NCI-H146 (cell line): ENCODE data around the gene LRRC27.
"Not testable (repeated sequence)": the region's sequence is repeated elsewhere in the genome, so short reads cannot be mapped to it uniquely, and the experiment has no call there.

Source experiments
- DNase-seq: peaks from one replicate; lab custom pipeline; 2025; lab: John Stamatoyannopoulos, UW

The LRRC27 gene

DNA sequence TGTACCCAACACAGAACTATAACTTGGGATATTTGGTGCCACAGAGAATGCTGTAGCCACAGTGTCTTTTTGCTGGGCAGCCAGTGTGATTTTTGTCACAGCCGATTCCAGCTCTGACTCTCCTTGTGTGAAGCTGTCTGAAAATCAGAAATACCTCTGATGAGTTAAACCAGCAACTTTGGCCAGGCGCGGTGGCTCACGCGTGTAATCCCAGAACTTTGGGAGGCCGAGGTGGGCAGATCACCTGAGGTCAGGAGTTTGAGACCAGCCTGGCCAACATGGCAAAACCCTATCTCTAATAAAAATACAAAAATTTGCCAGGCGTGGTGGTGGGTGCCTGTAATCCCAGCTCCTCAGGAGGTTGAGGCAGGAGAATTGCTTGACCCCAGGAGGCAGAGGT lies 5.9 kb downstream of the LRRC27 start:
- not testable (repeated sequence) for DNase-seq

DNA sequence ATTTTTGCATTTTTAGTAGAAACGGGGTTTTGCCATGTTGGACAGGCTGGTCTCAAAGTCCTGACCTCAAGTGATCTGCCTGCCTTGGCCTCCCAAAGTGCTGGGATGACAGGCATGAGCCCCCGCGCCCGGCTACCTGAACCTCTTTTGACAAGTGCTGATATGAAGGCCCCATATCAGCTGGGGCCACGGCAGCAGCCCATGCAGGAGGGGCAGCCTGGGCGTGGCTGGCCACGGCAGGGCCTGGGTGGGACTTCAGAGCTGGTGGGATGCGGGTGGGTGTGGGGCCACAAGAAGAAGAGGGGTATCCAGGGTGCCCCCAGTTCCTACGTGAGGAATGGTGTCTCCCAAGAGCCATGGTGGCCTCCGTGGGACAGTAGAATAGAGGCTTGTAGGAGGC lies 6.9 kb downstream of the LRRC27 start:
- no peak for DNase-seq

DNA sequence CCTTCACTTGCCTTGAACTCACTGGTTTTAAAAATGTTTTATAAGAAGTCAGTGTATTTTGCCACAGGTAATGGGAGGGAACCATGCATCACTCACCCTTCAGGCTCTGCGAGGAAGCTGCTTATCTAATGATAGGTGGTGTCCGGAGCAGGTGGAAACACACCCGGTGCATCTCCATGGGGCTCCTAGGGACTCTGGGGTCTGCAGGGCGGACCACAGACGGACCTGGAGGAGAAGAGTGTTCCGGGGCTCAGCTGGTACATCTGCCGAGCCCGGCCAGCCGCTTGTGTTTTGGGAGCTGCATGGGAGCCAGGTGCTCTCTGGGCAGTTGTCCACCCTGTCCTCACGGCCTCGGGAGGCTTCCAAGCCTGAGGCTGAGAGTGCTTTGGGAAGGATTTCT lies 7.3 kb downstream of the LRRC27 start:
- no peak for DNase-seq

DNA sequence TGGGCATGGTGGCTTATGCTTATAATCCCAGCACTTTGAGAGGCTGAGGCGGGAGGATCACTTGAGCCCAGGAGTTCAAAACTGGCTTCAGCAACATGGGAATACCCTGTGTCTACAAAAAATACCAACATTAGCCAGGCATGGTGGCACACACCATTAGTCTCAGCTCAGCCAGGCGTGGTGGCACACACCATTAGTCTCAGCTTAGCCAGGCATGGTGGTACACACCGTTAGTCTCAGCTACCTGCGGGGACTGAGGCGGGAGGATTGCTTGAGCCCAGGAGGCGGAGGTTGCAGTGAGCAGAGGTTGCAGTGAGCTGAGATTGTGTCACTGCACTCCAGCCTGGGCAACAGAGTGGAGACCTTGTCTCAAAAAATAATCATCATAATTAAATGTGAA lies 9.0 kb downstream of the LRRC27 start:
- no peak for DNase-seq

DNA sequence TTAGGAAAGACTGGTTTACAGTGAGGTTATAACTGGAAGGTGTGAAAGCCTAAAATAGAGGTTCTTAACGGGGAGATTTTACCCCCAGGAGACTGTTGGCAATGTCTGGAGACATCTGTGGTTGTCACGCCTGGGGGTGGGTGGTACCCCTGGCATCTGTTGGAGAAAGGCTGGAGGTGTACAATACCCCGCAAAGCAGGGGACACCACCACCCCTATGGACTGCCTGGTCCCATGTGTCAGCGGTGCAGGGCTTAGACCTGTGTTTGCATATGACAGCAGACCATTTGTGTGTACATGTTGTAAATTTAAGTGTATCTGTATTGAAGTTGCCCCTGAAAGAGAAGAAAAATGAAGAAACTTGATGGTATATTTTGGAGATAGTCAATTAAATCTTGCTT lies 9.8 kb downstream of the LRRC27 start:
- no peak for DNase-seq

DNA sequence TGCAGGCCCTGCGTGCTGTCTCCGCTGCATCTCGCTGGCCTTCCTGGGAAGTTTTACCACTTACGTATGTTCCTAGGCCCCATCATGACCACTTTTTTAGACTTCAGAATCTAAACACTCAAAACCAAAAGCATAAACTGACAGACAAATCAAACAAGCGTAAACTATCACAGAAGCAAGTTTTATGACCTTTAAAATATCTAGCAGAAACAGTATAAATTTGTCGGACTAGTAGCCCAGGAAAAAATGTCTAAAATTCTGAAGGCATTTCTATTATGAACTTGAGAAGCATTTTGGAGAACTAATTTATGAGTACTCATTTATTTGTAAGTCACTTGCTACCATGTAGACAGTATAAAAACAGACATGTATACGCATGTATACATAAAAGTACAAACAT lies 10.6 kb downstream of the LRRC27 start:
- DNase-seq: no peak

DNA sequence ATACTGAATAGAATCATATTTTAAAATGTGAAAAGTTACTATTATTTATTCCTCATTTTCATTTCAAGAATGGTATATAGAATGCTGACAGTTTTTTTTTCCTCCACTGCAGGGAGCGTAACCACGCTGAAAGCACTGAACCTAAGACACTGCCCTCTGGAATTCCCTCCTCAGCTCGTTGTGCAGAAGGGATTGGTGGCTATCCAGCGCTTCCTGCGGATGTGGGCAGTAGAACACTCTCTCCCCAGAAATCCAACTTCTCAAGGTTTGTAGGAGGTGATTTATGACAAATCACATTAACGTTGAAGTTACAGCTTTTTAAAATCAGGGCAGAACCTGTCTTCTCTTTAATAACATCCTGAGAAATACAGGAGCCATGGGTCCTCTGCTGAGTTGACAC lies 12.4 kb downstream of the LRRC27 start:
- DNase-seq: no peak

DNA sequence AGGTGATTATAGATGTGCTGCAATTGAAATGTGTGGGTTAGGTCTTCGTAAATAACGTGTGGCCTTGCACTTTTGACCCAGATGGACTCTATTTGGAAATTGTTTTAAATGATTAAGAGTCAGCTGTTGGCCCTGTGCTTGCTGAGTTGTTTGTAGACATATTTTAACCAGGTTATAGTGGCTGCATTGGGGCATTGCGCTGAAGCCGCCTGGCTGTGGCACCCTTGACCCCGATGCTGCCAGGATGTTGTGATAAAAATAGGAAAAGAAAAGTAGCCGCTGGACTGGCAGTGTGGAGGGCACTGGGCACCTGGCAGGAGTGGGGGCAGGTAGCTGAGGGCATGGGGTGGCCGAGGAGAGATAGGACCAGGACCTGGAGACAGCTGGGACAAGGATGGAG lies 13.4 kb downstream of the LRRC27 start:
- DNase-seq: no peak

DNA sequence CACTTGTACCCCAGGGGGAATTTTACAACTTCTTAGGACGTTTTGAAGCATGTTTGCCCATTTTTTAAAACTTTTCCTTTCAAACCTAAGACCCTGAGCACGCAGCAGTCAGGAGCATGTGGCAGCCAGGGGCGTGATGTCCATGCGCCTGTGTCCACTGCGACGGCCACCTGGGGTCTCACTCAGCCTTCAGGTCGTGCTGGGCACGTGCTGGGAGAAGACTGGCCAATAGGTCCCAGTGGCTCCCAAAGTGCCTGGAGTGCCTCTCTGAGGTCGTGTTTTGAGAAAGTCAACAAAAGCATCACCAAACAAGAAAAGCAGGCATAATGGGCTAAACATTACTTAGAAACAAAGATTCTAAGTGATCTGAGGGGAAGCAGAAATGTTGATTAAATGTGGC lies 14.8 kb downstream of the LRRC27 start:
- DNase-seq: no peak

DNA sequence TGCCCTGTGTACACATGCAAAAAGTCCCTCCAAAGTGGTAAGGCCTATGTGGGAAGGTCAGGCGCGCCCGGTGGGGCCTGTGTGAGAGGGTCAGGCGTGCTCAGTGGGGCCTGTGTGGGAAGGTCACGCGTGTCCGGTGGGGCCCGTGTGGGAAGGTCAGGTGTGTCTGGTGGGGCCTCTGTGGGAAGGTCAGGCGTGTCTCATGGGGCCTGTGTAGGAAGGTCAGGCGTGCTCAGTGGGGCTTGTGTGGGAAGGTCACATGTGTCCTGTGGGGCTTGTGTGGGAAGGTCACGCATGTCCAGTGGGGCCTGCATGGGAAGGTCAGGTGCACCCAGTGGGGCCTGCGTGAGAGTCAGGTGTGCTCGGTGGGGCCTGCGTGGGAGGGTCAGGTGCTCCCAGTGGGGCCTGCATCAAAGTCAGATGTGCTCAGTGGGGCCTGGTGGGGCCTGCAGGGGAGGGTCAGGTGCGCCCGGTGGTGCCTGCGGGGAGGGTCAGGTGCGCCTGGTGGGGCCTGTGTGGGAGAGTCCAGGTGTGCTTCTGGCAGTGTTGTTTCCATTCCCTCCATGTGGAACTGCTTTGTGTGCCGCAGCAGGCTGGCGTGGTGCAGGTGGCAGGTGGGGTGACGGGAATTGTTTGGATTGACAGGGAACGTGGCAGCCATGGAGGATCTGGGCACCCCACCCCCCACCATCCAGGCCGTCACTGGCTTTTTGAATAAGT lies 15.4 kb downstream of the LRRC27 start:
- DNase-seq: peak; percentile 39

DNA sequence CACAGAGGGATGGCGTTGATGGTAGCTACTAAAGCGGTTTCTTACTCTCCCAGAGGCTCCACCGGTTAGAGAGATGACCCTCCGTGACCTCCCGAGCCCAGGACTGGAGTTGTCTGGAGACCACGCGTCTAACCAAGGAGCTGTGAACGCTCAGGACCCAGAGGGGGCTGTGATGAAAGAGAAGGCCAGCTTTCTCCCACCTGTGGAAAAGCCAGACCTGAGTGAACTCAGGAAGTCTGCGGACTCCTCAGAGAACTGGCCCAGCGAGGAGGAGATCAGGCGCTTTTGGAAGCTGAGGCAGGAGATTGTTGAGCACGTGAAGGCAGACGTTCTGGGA lies 15.9 kb downstream of the LRRC27 start:
- DNase-seq: no peak

DNA sequence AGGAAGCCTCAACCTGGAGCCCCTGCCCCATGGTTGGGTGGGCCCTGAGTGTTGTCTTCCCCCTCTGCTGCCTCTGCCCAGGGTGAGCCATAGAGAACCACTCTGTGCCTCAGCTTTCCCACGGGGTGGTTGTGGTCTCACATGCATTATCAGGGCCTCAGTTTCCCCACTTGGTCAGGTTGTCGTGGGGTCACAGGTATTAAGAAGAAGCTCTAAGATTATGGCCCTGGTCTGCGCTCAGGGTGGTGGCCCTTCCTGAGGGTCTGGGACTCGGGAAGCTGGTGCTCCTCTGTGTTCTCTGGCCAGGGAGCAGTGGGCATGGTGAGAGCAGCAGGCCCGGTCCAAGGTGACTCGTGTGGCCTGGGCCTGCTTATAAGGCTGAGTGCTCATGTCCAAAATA lies 17.8 kb downstream of the LRRC27 start:
- no peak for DNase-seq

DNA sequence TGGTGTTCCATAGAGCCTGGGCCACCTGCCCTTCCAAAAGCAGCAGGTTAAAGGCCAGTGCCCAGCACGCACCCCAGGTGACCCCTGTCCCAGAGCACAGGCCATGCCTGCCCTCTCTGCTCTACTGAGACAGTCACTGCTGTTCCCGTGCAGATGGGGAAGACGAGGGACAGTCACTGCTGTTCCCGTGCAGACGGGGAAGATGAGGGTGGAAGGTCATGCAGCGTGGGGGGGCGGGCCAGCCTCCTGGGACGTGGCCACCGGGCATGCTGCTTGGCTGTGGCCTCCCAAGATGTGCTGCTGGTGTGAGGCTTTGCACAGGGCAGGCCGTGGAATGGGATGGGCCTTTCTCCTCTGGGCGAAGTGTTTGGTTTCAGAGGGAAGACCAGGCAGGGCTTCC lies 18.4 kb downstream of the LRRC27 start:
- no peak for DNase-seq

DNA sequence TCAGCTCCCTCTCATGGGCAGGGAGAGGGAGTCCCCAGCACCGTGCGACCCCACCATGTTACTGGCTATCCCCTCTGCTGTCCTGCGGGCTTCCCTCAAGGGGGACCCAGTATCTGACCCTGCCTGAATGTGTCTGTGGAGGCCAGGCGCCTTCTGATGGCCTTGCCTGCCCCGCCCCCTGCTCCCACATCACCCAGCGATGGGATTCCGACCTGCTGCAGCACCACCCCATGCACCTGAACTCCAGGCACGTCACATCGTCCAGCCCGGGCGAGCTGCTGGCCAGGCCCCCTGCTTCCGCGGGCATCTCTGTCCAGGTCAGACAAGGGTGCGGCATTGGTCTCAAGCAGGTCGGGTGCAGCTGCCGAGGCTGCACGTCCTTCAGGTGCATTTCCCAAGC lies 19.0 kb downstream of the LRRC27 start:
- DNase-seq: no peak

DNA sequence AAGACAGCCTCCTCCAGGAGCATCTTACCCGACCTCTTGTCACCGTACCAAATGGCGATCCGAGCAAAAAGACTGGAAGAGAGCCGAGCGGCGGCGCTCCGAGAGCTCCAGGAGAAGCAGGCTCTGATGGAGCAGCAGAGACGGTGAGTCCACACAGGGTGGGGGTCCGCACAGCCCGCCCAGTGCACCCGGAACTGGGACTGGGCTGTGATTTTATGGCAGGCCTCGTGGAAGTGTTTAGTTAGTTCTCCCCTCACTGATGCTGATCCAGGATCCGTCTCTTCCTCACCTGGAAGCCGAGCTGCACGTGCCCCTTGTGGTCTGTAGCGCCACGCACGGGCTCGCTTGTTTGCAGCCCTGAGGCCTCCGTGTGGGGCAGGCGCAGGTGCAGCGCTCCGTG lies 19.6 kb downstream of the LRRC27 start:
- no peak for DNase-seq

DNA sequence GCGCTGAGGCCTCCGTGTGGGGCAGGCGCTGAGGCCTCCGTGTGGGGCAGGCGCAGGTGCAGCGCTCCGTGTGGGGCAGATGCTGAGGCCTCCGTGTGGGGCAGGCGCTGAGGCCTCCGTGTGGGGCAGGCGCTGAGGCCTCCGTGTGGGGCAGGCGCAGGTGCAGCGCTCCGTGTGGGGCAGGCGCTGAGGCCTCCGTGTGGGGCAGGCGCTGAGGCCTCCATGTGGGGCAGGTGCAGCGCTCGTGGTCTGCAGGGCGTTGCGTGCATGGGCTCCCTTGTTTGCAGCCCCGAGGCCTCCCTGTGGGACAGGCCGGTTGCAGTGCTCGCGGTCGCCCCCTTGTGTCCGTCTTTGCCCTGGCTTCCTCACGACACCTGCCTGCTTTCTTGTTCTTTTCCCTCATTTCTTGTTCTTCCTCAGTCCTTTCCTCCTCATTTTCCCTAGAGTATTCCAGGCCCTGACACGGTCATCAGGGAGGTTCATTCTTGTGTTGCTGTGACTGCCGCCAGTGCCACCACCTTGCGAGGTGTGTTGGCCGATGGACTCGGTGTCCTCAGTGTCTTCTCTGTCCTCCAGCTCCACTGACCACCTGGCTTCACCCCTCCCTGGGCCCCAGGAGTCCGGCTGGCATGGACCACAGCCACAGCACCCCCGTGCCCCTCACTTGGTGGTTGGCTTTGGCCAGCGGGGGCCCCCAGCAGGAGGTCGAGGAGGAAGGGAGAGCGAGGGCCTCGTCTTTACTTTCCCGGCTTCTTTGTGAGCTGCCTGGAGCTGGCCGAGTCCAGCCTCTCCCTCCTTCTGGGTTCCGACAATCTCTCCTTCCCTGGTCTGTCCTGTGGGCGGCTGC lies 20.7 kb downstream of the LRRC27 start:
- peak; percentile 23 for DNase-seq

DNA sequence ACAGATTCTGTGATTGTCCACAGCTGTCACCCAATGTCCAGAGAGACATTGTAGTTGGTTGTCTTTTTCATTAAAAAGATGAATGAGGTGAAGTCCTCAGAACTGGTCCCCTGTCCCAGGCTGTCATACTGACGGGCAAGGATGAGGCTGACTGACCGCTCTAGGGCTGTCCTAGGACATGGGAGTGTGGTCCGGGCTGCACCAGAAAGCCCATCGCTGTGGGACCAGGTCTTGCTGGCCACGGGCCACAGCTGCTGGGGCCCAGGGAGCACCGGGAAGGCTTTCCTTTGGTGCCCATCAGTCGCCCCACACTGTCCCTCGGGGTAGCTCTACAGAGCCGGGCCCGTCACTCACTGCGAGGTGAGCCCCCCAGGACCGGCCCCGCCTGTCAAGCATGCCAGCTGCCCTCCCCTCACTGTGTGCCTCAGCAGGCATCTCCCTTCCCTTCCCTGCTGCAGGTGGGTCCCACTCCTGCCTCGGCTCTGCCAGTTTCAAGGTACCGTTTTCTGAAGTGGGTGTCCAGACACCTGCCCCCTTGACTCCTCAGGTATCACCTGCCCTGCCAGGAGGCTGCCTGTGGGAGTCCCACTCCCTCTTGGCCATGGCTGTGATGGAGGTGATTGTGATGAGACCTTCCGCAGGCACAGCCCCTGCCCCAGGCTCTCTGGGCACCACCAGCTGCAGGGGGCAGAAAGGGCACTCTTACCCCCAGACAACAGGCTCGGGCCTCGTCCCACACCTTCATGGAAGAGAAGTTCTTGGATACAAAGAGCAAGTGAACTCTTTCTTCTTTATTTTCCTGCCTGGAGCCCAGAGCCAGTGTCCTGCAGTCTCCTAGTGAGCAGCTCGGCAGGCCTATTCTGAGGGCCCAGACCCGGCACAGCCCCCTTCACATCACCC lies 21.7 kb downstream of the LRRC27 start:
- no peak for DNase-seq

DNA sequence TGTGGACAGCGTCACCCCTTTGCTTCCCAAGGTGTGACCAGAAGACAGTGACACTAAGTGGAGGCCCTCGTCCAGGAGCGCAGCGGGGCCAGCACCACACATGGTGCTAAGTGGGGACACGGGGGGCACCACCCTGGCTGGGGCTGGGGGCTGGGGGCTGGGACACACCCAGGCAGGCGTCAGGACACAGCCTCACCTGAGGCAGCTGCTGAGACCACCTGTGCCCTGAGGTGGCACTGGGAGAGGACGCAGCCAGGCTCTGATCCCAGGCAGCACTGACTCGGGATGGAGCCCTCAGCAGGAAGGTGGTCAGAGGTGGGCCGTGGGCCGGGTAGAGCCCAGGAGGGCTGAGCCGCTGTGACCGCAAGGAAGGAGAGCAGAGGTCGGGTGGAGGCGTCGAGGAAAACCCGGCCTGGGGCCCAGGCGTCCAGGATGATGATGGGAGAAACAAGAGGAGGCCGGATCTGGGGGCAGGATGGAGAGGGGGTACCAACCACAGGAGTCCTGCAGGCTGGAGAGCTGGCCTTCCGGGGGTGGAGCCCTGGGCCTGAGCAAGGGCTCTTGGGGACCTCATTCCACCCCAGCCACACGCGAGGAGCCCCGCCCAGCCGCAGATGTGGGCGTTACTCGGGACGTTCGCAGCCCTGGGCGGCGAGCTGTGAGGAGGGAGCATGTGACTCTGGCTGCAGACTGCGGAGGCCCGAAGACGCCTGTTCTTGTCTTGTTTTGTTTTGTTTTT lies 22.5 kb downstream of the LRRC27 start:
- no peak for DNase-seq

DNA sequence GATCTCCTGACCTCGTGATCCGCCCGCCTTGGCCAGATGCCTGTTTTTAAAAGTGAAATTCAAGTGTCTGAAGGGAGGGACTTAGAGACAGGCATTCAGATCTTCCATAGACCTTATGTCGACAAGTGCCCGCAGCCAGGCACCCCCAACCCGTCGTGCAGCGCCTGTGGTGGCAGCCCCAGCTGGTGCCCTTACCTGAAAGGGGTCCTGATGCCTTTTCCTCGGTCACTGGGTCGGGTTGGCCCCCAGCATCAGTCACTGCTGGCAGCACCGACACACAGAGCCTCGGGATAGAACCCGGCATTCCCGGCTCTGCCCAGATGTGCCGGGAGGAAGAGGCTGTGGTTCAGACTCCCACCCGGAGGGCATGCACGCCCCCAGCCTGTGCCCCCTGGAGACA lies 23.3 kb downstream of the LRRC27 start:
- DNase-seq: no peak

DNA sequence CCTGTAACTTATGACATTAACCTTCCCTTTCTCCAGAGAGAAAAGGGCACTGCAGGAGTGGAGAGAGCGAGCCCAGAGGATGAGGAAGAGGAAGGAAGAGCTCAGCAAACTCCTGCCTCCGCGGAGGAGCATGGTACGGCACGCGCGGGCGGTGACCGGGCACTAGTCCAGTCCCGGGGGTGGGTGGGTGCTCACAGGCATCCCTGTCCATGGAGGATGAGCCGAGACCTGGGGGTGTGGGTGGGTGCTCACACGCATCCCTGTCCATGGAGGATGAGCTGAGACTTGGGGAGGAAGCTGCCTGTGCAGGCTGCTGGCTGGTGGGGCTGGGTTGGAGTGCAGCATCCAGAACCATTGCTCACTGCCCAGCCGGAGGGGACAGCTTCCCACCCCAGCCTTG lies 23.8 kb downstream of the LRRC27 start:
- no peak for DNase-seq

DNA sequence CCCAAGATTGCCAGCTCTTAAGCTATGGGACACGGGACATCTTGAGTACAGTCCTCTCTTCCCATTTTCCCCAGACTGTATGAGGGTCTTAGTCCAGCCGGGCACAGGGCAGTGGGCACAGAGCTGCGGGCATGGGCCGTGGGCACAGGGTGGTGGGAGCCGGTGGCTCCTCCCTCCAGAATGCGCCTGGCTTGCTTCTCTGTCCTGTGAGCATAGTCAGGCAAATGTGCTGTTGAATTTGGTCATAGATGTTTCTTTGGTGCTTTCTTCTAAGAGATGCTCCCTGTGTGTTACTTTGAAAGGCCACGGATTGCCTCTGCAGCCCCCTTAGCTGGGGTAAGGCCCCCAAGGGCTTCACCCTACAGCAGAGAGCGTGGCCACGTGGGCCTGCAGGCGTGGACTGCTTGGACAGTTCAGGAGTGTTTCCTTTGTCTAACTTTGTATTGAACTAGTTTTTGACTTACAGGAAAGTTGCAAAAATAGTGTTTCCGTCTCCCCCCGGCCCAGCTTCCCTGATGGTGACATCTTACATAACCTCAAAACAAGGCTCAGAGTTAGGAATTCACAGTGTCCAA lies 24.7 kb downstream of the LRRC27 start:
- no peak for DNase-seq
